GM12878 (cell line): Measurements from ENCODE around the gene MAGI2. TPM values are rescaled to one million over a fixed set of nuclear protein-coding genes. Genes with fewer than 3 reads are reported as not detected.

Experiments
- ATAC-seq: fragments of 200-7000 bp; cut with Tn5 transposase; 3 replicates; pipeline ENCODE4 v1.9.1; 2020; ENCODE audit warnings: mild to moderate bottlenecking, moderate library complexity
- BruUV-seq: library from RNA; stranded (reverse); fragments of 400-500 nt; replicated peaks from 2 replicates; lab custom pipeline; 2021; lab: Mats Ljungman, UMichigan
- CTCF ChIA-PET: fragments of 300-600 bp; sonication (Branson Sonifier 250); formaldehyde crosslinking; extraction: SDS; loops from one replicate; lab custom pipeline; 2021; ENCODE audit warnings: inconsistent platforms; lab: Yijun Ruan, JAX
- POLR2A ChIA-PET: fragments of 350-600 bp; formaldehyde crosslinking; extraction: SDS; loops from one replicate; lab custom pipeline; 2021; ENCODE audit warnings: inconsistent platforms; lab: Charles Lee
- RAD21 ChIA-PET: fragments of 300-600 bp; sonication (Branson Sonifier 250); formaldehyde crosslinking; loops from one replicate; lab custom pipeline; 2023; ENCODE audit warnings: antibody characterized with exemption; ENCODE audit not compliant: unreplicated experiment; lab: Charles Lee
- SMC1A ChIA-PET: fragments of 300-600 bp; sonication (Branson Sonifier 250); formaldehyde crosslinking; loops from one replicate; lab custom pipeline; 2023; ENCODE audit not compliant: unreplicated experiment, uncharacterized antibody; lab: Charles Lee
- DNase-seq: peaks from one replicate; pipeline ENCODE4 v3.0.0-alpha.2; 2011; ENCODE audit warnings: low read depth, low spot score
- FAIRE-seq: peaks from 3 replicates; lab custom pipeline; 2011; peaks lifted over from hg19 to GRCh38; lab: Jason Lieb, UNC
- H2AFZ ChIP-seq: 2 replicates; pipeline ENCODE4 v1.6.0; 2011; ENCODE audit warnings: low read depth, low read length, control low read depth; ENCODE audit not compliant: control insufficient read depth
- H3K27ac ChIP-seq: 2 replicates; pipeline ENCODE4 v1.5.1; 2011; ENCODE audit warnings: control low read depth; ENCODE audit not compliant: control insufficient read depth, insufficient read depth
- H3K27me3 ChIP-seq, 2 experiments: replicated peaks in 1 of 2; 2 replicates each; pipeline versions ENCODE4 v1.6.0 to v1.6.1; 2011; ENCODE audit warnings: low read length in 1 of 2; ENCODE audit not compliant: control insufficient read depth in 2 of 2, insufficient read depth in 2 of 2
- H3K36me3 ChIP-seq, 2 experiments: 2 replicates each; pipeline ENCODE4 v1.5.1; 2011; ENCODE audit warnings: low read length in 1 of 2; ENCODE audit not compliant: control insufficient read depth in 2 of 2, insufficient read depth in 2 of 2
- H3K4me1 ChIP-seq: 2 replicates; pipeline ENCODE4 v1.6.1; 2011; ENCODE audit warnings: mild to moderate bottlenecking, low read length, moderate library complexity, mixed read lengths; ENCODE audit not compliant: control insufficient read depth, insufficient read depth
- H3K4me2 ChIP-seq: 2 replicates; pipeline ENCODE4 v1.6.0; 2011; ENCODE audit warnings: control low read depth; ENCODE audit not compliant: control insufficient read depth, insufficient read depth
- H3K4me3 ChIP-seq: fragments of 200-600 bp; sonication (generic); 2 replicates; pipeline ENCODE4 v1.5.1; 2016
- H3K79me2 ChIP-seq: 2 replicates; pipeline ENCODE4 v1.6.0; 2011; ENCODE audit warnings: low read length; ENCODE audit not compliant: control insufficient read depth, insufficient read depth
- H3K9ac ChIP-seq: 2 replicates; pipeline ENCODE4 v1.8.0; 2011; ENCODE audit warnings: low read length, control low read depth, mixed read lengths; ENCODE audit not compliant: control insufficient read depth, insufficient read depth
- H3K9me3 ChIP-seq: replicated peaks from 3 replicates; pipeline ENCODE4 v1.5.1; 2011; ENCODE audit warnings: mild to moderate bottlenecking, low read length; ENCODE audit not compliant: control insufficient read depth, insufficient read depth
- H4K20me1 ChIP-seq: 2 replicates; pipeline ENCODE4 v1.6.0; 2011; ENCODE audit not compliant: control insufficient read depth, insufficient read depth
- BACH1 ChIP-seq: fragments of 450-650 bp; IDR thresholded peaks from 2 replicates; pipeline ENCODE4 v1.6.1; 2017; ENCODE audit warnings: mild to moderate bottlenecking, borderline replicate concordance
- ETV6 ChIP-seq, 2 experiments: fragments of 450-650 bp in 1 of 2; IDR thresholded peaks in 1 of 2; conservative IDR thresholded peaks in 1 of 2; 2 replicates each; pipeline ENCODE4 v1.6.1; 2014; ENCODE audit warnings: antibody characterized with exemption in 1 of 2, borderline replicate concordance in 1 of 2, low read depth in 1 of 2, mild to moderate bottlenecking in 1 of 2, moderate library complexity in 1 of 2
- RELA ChIP-seq: fragments of 450-650 bp; IDR thresholded peaks from 2 replicates; pipeline ENCODE4 v1.8.0; 2014; ENCODE audit warnings: borderline replicate concordance; ENCODE audit not compliant: partially characterized antibody
- YY1 ChIP-seq: IDR thresholded peaks from 2 replicates; pipeline ENCODE4 v1.6.1; 2011; ENCODE audit warnings: low read depth, mild to moderate bottlenecking, low read length
- ZZZ3 ChIP-seq: IDR thresholded peaks from 2 replicates; pipeline ENCODE4 v1.6.1; 2011; ENCODE audit warnings: low read depth; ENCODE audit not compliant: control insufficient read depth, insufficient read length
- WGBS: methylation state at CpG from one replicate; pipeline ENCODE4 v1.1.6; 2016; ENCODE audit warnings: low lambda C conversion rate; ENCODE audit not compliant: insufficient replicate concordance, insufficient coverage; ENCODE audit errors: missing lambda C conversion rate; 5-methylcytosine and 5-hydroxymethylcytosine counted together
- in situ Hi-C: fragments of 300-500 bp; cut with MboI; formaldehyde crosslinking; loops from 9 replicates; pipeline ENCODE4 v1.14.3; 2018; ENCODE audit warnings: mixed read lengths
- intact Hi-C: fragments of 100-400 bp; cut with micrococcal nuclease; formaldehyde crosslinking; loops from one replicate; pipeline ENCODE4 v1.14.2; 2022; ENCODE audit not compliant: unreplicated experiment
- polyA plus RNA-seq, 11 experiments: library from polyadenylated mRNA; depleted of rRNA in 4 of 11; unstranded in 6 of 11; stranded (reverse) in 5 of 11; fragments of >200 nt; fragmentation: Nextera tagmentation in 4 of 11; fragmentation: Illumina TruSeq in 1 of 11; extraction: Ambion mirVana in 4 of 11; extraction: Trizol in 1 of 11; gene quantifications; 1 replicate in 1 of 11; 2 replicates in 10 of 11; pipeline versions ENCODE4 v1.2.1 to v1.2.3, GENCODE V29; 2011 to 2016; ENCODE audit warnings: inconsistent platforms in 2 of 11, missing spikeins in 2 of 11, low read depth in 1 of 11
- total RNA-seq, 4 experiments: library from RNA; depleted of rRNA in 3 of 4; stranded (reverse); fragments of >200 nt in 3 of 4; fragmentation: Illumina TruSeq in 1 of 4; extraction: Trizol in 1 of 4; gene quantifications; 2 replicates each; pipeline versions ENCODE4 v1.2.1 to v1.2.3, GENCODE V29; 2013 to 2021
- TF ChIP-seq, protein P1 (sequence below): fragments of 450-650 bp; formaldehyde crosslinking; IDR thresholded peaks from 2 replicates; pipeline ENCODE4 v1.4.0; 2022; ENCODE audit warnings: mild to moderate bottlenecking, moderate library complexity
- TF ChIP-seq, protein P2 (sequence below): fragments of 450-650 bp; formaldehyde crosslinking; IDR thresholded peaks from 2 replicates; pipeline ENCODE4 v1.5.0; 2022; ENCODE audit warnings: mild to moderate bottlenecking, missing genetic modification characterization
- TF ChIP-seq, protein P3 (sequence below): fragments of 450-650 bp; IDR thresholded peaks from 2 replicates; pipeline ENCODE4 v1.6.1; 2016; ENCODE audit warnings: mild to moderate bottlenecking, moderate library complexity, borderline replicate concordance
- TF ChIP-seq, protein P4 (sequence below): fragments of 450-650 bp; conservative IDR thresholded peaks from 2 replicates; pipeline ENCODE4 v1.6.1; 2017; ENCODE audit warnings: mild to moderate bottlenecking, moderate library complexity

The MAGI2 gene
- total and polyA plus RNA-seq, 10 of the 15 experiments (the other 5 are each of a cell fraction or from before 2014, with no cell fraction given): 0.01 to 0.31 (median 0.05) TPM; not detected in 2

DNA sequence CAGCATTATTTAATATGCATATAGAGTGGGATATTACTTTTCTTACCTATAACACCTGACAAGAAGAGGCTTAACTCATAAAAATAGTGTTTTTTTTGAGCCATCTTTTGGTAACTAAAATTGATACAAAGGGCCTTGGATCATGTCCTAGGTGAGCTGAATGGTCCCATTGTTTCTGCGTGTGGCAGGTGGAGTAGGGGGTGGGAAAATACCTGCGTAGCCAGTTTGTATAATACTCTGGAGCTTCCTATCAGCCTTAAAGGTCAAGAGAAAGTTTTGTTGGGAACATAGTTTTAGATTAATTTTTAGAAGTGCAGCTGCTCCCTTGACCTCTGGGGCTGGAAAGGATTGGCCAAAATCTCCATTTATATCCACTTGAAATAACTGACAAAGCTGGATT lies 1410.3 kb downstream of the MAGI2 start:
- no peaks in the 10 kb centered on the region for H3K36me3 ChIP-seq
- no peak overlapping the region for H3K9ac ChIP-seq
- ATAC-seq (no peak), FAIRE-seq (no peak), DNase-seq (no peak)
- no peaks in the 10 kb centered on the region; a peak in 2 of 4 replicates for H3K27me3 ChIP-seq
- intact Hi-C loops: loop anchor here (5.0 kb wide), 1 partner anchor 386 kb away; no protein-coding TSS in a partner anchor
- H4K20me1 ChIP-seq: no peaks in the 10 kb centered on the region
- no peaks in the 10 kb centered on the region for H3K79me2 ChIP-seq
- ChIA-PET RAD21 (interaction anchor here (2.4 kb wide), 1 partner anchor 102 kb away, joined by 5 read pairs; no protein-coding TSS in a partner anchor), CTCF (interaction anchor here (0.5 to 6.0 kb wide), 7 partner anchors 9 to 391 kb away, joined by 3 to 56 read pairs (median 7); no protein-coding TSS in a partner anchor), SMC1A (interaction anchor here (1.1 to 5.0 kb wide), 4 partner anchors 9 to 103 kb away, joined by 4 to 22 read pairs (median 10); no protein-coding TSS in a partner anchor), POLR2A (no interaction called here)
- no peak overlapping the region for H2AFZ ChIP-seq
- no peaks in the 10 kb centered on the region for H3K4me1 ChIP-seq
- H3K27ac ChIP-seq: no peak overlapping the region
- no TSS peak for BruUV-seq
- H3K4me3 ChIP-seq: no peak overlapping the region
- H3K4me2 ChIP-seq: no peak overlapping the region
- WGBS: 4% methylated on average over 2 of the region's 2 CpGs
- H3K9me3 ChIP-seq: no peaks in the 10 kb centered on the region
- in situ Hi-C loops: loop anchor here (5.0 kb wide), 1 partner anchor 101 kb away; no protein-coding TSS in a partner anchor
- TF ChIP-seq, protein P1, sequence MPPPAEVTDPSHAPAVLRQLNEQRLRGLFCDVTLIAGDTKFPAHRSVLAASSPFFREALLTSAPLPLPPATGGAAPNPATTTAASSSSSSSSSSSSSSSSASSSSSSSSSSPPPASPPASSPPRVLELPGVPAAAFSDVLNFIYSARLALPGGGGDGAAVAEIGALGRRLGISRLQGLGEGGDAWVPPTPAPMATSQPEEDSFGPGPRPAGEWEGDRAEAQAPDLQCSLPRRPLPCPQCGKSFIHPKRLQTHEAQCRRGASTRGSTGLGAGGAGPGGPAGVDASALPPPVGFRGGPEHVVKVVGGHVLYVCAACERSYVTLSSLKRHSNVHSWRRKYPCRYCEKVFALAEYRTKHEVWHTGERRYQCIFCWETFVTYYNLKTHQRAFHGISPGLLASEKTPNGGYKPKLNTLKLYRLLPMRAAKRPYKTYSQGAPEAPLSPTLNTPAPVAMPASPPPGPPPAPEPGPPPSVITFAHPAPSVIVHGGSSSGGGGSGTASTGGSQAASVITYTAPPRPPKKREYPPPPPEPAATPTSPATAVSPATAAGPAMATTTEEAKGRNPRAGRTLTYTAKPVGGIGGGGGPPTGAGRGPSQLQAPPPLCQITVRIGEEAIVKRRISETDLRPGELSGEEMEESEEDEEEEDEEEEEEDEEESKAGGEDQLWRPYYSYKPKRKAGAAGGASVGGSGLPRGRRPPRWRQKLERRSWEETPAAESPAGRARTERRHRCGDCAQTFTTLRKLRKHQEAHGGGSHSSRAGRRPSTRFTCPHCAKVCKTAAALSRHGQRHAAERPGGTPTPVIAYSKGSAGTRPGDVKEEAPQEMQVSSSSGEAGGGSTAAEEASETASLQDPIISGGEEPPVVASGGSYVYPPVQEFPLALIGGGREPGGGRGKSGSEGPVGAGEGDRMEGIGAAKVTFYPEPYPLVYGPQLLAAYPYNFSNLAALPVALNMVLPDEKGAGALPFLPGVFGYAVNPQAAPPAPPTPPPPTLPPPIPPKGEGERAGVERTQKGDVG (CRISPR knock-in tag): no peak
- TF ChIP-seq, protein P2, sequence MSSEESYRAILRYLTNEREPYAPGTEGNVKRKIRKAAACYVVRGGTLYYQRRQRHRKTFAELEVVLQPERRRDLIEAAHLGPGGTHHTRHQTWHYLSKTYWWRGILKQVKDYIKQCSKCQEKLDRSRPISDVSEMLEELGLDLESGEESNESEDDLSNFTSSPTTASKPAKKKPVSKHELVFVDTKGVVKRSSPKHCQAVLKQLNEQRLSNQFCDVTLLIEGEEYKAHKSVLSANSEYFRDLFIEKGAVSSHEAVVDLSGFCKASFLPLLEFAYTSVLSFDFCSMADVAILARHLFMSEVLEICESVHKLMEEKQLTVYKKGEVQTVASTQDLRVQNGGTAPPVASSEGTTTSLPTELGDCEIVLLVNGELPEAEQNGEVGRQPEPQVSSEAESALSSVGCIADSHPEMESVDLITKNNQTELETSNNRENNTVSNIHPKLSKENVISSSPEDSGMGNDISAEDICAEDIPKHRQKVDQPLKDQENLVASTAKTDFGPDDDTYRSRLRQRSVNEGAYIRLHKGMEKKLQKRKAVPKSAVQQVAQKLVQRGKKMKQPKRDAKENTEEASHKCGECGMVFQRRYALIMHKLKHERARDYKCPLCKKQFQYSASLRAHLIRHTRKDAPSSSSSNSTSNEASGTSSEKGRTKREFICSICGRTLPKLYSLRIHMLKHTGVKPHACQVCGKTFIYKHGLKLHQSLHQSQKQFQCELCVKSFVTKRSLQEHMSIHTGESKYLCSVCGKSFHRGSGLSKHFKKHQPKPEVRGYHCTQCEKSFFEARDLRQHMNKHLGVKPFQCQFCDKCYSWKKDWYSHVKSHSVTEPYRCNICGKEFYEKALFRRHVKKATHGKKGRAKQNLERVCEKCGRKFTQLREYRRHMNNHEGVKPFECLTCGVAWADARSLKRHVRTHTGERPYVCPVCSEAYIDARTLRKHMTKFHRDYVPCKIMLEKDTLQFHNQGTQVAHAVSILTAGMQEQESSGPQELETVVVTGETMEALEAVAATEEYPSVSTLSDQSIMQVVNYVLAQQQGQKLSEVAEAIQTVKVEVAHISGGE (CRISPR knock-in tag): no peak
- TF ChIP-seq ETV6 (conservative IDR thresholded peaks at IDR 0.05 in 1 of 2, IDR thresholded peaks at IDR 0.05 in 1 of 2; ENCODE audit: borderline replicate concordance in 1 of 2, low read depth in 1 of 2) (no peak), BACH1 (no peak), YY1 (no peak), RELA (no peak), ZZZ3 (no peak)
- TF ChIP-seq, protein P3, sequence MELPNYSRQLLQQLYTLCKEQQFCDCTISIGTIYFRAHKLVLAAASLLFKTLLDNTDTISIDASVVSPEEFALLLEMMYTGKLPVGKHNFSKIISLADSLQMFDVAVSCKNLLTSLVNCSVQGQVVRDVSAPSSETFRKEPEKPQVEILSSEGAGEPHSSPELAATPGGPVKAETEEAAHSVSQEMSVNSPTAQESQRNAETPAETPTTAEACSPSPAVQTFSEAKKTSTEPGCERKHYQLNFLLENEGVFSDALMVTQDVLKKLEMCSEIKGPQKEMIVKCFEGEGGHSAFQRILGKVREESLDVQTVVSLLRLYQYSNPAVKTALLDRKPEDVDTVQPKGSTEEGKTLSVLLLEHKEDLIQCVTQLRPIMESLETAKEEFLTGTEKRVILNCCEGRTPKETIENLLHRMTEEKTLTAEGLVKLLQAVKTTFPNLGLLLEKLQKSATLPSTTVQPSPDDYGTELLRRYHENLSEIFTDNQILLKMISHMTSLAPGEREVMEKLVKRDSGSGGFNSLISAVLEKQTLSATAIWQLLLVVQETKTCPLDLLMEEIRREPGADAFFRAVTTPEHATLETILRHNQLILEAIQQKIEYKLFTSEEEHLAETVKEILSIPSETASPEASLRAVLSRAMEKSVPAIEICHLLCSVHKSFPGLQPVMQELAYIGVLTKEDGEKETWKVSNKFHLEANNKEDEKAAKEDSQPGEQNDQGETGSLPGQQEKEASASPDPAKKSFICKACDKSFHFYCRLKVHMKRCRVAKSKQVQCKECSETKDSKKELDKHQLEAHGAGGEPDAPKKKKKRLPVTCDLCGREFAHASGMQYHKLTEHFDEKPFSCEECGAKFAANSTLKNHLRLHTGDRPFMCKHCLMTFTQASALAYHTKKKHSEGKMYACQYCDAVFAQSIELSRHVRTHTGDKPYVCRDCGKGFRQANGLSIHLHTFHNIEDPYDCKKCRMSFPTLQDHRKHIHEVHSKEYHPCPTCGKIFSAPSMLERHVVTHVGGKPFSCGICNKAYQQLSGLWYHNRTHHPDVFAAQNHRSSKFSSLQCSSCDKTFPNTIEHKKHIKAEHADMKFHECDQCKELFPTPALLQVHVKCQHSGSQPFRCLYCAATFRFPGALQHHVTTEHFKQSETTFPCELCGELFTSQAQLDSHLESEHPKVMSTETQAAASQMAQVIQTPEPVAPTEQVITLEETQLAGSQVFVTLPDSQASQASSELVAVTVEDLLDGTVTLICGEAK: no peak
- TF ChIP-seq, protein P4, sequence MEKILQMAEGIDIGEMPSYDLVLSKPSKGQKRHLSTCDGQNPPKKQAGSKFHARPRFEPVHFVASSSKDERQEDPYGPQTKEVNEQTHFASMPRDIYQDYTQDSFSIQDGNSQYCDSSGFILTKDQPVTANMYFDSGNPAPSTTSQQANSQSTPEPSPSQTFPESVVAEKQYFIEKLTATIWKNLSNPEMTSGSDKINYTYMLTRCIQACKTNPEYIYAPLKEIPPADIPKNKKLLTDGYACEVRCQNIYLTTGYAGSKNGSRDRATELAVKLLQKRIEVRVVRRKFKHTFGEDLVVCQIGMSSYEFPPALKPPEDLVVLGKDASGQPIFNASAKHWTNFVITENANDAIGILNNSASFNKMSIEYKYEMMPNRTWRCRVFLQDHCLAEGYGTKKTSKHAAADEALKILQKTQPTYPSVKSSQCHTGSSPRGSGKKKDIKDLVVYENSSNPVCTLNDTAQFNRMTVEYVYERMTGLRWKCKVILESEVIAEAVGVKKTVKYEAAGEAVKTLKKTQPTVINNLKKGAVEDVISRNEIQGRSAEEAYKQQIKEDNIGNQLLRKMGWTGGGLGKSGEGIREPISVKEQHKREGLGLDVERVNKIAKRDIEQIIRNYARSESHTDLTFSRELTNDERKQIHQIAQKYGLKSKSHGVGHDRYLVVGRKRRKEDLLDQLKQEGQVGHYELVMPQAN: no peak
